Posterior vena cava (tissue), 2 donors: Measurements from ENCODE around the gene KLHL17. TPM values are rescaled to one million over a fixed set of nuclear protein-coding genes. Genes with fewer than 3 reads are reported as not detected.
"Not testable (repeated sequence)": the region's sequence is repeated elsewhere in the genome, so short reads cannot be mapped to it uniquely, and the experiment has no call there.

Experiments used
- DNase-seq: peaks from one replicate; pipeline ENCODE4 v3.0.0-alpha.2; 2020; ENCODE audit warnings: low spot score
- intact Hi-C, 2 donors: fragments of 100-400 bp; cut with DNase I; formaldehyde crosslinking; loops; one replicate each; pipeline versions ENCODE4 v1.14.1 to v1.14.2; 2022 to 2023
- total RNA-seq, 2 donors: library from RNA; stranded (reverse); fragmentation: NEBNext Ultra II Directional; extraction: Animal tissue kit (Norgen Biotek cat#: 25700); gene quantifications; one replicate each; pipeline ENCODE4 v1.2.1, GENCODE V29; 2021
- donor health status: DM: yes; HTN: yes; CAD: no.
- donor health status: DM: yes; HTN: yes; CAD: no.

The KLHL17 gene
- total RNA-seq, 2 donors from 2014 or later = 8.5 to 8.9 TPM

GRCh38 chr1:984476-984814 is 24.1 kb downstream of the KLHL17 start:
- intact Hi-C loops = loop anchor here in 1 of 2 donors (5.0 kb wide), 1 partner anchor 78 kb away; no protein-coding TSS in a partner anchor
- DNase-seq = no peak

GRCh38 chr1:985126-985525 is 24.7 kb downstream of the KLHL17 start:
- DNase-seq = no peak
- intact Hi-C loops = no loop called here

- intact Hi-C loops, DNase-seq: not testable (repeated sequence)
Observed at GRCh38 chr1:988061-988460, 27.7 kb downstream of the KLHL17 start.

DNA sequence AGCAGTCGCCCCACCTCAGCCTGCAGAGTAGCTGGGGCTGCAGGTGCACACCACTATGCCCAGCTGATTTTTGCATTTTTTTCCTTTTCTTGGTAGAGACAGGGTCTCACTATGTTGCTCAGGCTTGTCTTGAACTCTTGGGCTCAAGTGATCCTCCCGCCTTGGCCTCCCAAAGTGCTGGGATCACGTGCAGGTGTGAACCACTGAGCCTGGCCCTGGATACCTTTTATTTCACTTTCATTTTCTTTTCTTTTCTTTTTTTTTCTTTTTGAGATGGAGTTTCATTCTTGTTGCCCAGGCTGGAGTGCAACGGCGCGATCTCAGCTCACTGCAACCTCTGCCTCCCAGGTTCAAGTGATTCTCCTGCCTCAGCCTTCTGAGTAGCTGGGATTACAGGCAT is 30.9 kb downstream of the KLHL17 start:
- DNase-seq, intact Hi-C loops: not testable (repeated sequence)

DNA sequence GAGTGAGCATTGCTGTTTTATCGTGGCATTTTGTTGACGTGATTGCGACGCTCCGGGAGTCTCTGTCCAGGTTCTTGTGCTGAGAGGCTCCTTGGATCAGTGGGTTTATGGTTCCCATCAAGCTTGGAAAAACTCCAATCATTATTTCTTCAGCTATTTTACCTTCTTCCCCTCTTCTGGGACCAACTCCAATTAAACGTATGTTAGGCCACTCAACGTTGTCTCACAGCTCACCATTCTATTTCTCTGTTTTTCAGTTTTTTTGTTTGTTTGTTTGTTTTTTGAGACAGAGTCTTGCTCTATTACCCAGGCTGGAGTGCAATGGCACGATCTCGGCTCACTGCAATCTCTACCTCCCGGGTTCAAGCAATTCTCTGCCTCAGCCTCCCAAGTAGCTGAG is 31.5 kb downstream of the KLHL17 start:
- DNase-seq = no peak

GRCh38 chr1:992362-992761 is 32.0 kb downstream of the KLHL17 start:
- no peak for DNase-seq
- intact Hi-C loops = no loop called here

More for the DNA sequence above, 31.5 kb downstream of the KLHL17 start:
- intact Hi-C loops = no loop called here

DNA sequence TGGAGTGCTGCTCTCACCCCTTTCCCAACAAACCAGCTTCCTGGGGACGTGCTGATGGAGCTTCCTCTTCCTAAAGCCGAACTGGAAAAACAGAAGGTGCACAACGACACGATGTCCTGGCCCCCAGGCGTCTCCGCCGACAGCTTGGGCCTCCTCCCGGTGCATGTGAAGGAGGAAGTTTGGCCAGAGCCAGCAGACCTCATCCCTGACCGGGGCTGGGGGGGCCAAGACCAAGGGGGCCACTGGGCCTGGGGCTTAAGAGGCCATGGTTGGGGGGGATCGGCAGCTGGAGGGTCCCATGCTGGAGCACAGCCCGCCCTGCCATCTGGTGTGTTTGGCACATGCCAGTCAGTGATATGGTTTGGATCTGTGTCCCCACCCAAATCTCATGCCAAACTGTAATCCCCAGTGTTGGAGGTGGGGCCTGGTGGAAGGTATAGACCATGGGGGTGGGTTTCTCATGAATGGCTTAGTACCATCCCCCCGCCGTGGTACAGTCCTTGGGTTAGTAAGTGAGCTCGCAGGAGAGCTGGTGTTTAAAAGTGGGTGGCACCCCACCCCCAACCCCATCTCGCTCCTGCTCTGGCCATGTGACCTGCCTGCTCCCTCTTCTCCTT is 33.1 kb downstream of the KLHL17 start:
- no peak for DNase-seq
- intact Hi-C loops = no loop called here

- intact Hi-C loops, DNase-seq: not testable (repeated sequence)
Observed at GRCh38 chr1:994546-994945, 34.2 kb downstream of the KLHL17 start.

GRCh38 chr1:995665-996633 is 35.6 kb downstream of the KLHL17 start:
- DNase-seq = no peak
- intact Hi-C loops = no loop called here

GRCh38 chr1:996851-997712 is 36.7 kb downstream of the KLHL17 start:
- intact Hi-C loops = loop anchor here in 1 of 2 donors (1.0 kb wide), 1 partner anchor 156 kb away; no protein-coding TSS in a partner anchor
- DNase-seq = no peak

DNA sequence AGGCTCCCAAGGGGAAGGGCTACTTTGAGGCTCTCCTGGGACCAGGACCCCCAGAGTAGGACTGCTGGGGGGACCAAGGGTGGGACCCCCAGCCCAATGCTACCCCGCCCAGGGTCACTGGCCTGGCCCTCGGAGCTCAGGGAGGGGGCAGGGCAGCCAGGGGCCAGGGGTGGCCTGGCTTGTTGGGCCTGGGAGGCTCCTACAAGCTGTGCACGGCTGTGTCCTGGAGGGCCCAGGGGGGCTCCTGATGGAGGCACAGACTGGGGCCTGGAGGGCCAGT is 37.3 kb downstream of the KLHL17 start:
- intact Hi-C loops = loop anchor here in 1 of 2 donors (1.0 kb wide), 1 partner anchor 156 kb away; no protein-coding TSS in a partner anchor
- DNase-seq = no peak

DNA sequence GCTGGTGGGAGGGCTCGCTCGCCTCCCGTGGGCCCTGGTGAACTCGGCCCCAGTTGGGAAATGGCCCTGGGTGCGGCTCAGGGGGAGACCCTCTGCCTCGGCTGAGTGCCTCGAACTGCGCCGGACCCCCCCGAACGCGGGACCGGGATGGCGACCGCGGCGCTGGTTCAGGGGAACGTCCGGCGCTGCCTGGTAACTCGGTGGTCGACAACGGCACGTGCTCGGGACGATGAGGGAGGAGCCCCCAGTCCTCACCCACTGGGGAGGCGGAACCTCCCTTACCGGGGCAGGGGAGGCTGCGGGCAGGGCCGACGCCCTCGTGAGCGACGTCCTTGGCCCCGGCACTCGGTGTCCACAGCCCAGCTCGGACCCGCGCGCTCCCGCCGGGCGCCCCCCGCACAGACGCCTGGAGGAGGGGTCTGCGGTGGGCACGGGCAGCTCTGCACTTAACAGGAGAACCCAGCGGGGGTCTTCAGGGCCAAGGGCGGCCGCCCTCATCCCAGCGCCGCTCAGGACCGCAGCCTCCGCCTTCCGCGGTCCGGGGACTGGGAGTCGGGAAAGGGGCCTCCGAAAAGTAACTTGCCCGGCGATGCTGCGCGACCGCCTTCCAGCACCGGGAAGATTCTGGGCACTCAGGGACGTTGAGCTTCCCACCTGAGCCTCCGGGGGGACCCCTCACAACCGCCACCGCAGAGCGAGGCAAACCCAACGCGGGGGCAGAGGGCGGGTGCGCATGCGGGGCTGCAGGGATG is 37.8 kb downstream of the KLHL17 start:
- intact Hi-C loops = loop anchor here in 1 of 2 donors (1.0 kb wide), 1 partner anchor 155 kb away; no protein-coding TSS in a partner anchor
- peak; percentile 81 for DNase-seq

- DNase-seq = no peak
- intact Hi-C loops = no loop called here
Observed at GRCh38 chr1:998745-998994, 38.3 kb downstream of the KLHL17 start.

GRCh38 chr1:998995-999724 is 38.8 kb downstream of the KLHL17 start:
- intact Hi-C loops = no loop called here
- no peak for DNase-seq

- DNase-seq = peak; percentile 97
- intact Hi-C loops = no loop called here
Observed at GRCh38 chr1:999725-1000356, 39.5 kb downstream of the KLHL17 start, which contains the start of gene HES4. HES4 (minus strand) TSS chr1:1000097; CDS start chr1:999973, 124 bp downstream.

GRCh38 chr1:1000357-1001056 is 40.1 kb downstream of the KLHL17 start:
- intact Hi-C loops = no loop called here
- peak; percentile 94 for DNase-seq

DNA sequence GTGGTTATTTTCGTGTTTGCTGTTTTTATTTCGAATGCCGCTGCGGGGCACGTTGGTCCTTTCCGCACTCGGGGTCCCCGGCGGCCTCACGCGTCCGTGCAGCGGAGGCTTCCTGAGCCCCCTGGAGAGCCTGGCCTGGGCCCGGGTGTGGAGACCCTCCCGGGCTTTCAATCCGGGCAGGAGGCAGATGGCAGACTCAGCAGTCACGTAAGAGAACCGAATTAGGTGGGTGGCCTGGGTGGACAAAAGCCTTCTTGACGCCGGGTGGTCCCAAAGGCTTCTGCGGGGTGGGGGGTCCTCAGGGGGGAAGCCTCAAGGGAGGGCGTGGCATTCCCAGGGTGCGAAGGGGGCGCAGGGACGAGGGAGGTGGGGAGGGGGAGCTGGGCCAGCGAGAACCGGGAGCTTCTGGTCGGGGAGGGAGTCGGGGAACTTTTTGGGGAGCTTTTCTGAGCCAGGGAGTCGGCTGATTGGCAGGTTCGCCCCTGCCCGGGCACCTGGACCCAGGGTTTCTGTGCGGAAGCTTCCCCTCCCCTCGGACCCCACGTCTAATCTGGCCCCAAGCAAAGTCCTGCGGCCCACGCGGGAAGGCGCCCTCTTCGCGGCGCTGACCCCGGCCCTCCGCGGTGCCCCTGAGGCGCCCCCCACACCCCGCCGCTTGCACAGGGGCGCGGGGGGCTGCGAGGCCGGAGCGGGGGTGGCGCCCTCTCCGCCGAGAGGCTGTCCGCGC is 40.8 kb downstream of the KLHL17 start:
- intact Hi-C loops = no loop called here
- no peak for DNase-seq
